H1 (cell line): ENCODE results near the gene PDZD8. TPM values are rescaled to one million over a fixed set of nuclear protein-coding genes. Genes with fewer than 3 reads are reported as not detected.

Source experiments
- CTCF ChIA-PET: fragments of 300-600 bp; sonication (Branson Sonifier 250); formaldehyde crosslinking; loops from one replicate; lab custom pipeline; 2021; ENCODE audit not compliant: partially characterized antibody; lab: Charles Lee
- POLR2A ChIA-PET: fragments of 300-600 bp; sonication (Branson Sonifier 250); formaldehyde crosslinking; loops from one replicate; lab custom pipeline; 2021; ENCODE audit warnings: inconsistent platforms; ENCODE audit not compliant: partially characterized antibody; lab: Charles Lee
- DNase-seq, 2 experiments: peaks; one replicate each; pipeline versions ENCODE4 v3.0.0 to v3.0.0-alpha.2; 2010 to 2022; ENCODE audit warnings: low spot score in 2 of 2, low read depth in 1 of 2, mixed read lengths in 1 of 2
- FAIRE-seq: peaks from 2 replicates; lab custom pipeline; 2011; peaks lifted over from hg19 to GRCh38; lab: Jason Lieb, UNC
- H2AFZ ChIP-seq: 2 replicates; pipeline ENCODE4 v1.8.1; 2012; ENCODE audit warnings: low read length, inconsistent platforms
- H2AK5ac ChIP-seq: 2 replicates; pipeline ENCODE4 v1.6.1; 2013; ENCODE audit warnings: low read depth, low read length
- H2BK120ac ChIP-seq: replicated peaks from 2 replicates; pipeline ENCODE3; 2013; ENCODE audit warnings: low read depth, low read length, inconsistent platforms
- H2BK12ac ChIP-seq: 2 replicates; pipeline ENCODE4 v1.6.1; 2013; ENCODE audit warnings: low read depth, low read length
- H2BK15ac ChIP-seq: 2 replicates; pipeline ENCODE4 v1.6.1; 2013; ENCODE audit warnings: low read length
- H2BK20ac ChIP-seq: 2 replicates; pipeline ENCODE4 v1.6.1; 2013; ENCODE audit warnings: low read length
- H2BK5ac ChIP-seq: 2 replicates; pipeline ENCODE4 v1.6.1; 2013; ENCODE audit warnings: low read depth, low read length
- H3K14ac ChIP-seq: 2 replicates; pipeline ENCODE4 v1.6.1; 2013; ENCODE audit warnings: inconsistent platforms; ENCODE audit not compliant: insufficient read length
- H3K18ac ChIP-seq: 2 replicates; pipeline ENCODE4 v1.6.1; 2013; ENCODE audit warnings: low read length; ENCODE audit errors: extremely low read depth
- H3K23ac ChIP-seq: 2 replicates; pipeline ENCODE4 v1.6.1; 2013; ENCODE audit warnings: inconsistent platforms; ENCODE audit not compliant: insufficient read length
- H3K23me2 ChIP-seq: 2 replicates; pipeline ENCODE4 v1.6.1; 2013; ENCODE audit warnings: low read depth, low read length
- H3K27ac ChIP-seq: 2 replicates; pipeline ENCODE4 v1.6.1; 2011; ENCODE audit warnings: low read depth, low read length, inconsistent platforms
- H3K27me3 ChIP-seq, 4 experiments: replicated peaks in 1 of 4; 1 replicate in 1 of 4; 2 replicates in 3 of 4; pipeline versions ENCODE4 v1.6.1 to v1.8.1; 2011 to 2013; ENCODE audit warnings: low read length in 3 of 4, mild to moderate bottlenecking in 3 of 4, inconsistent platforms in 2 of 4, mixed read lengths in 2 of 4, moderate library complexity in 1 of 4; ENCODE audit not compliant: control insufficient read depth in 3 of 4, insufficient read depth in 3 of 4; ENCODE audit errors: extremely low read depth in 1 of 4
- H3K36me3 ChIP-seq, 4 experiments: 2 replicates each; pipeline versions ENCODE4 v1.6.1 to v1.8.1; 2011 to 2013; ENCODE audit warnings: mild to moderate bottlenecking in 4 of 4, low read length in 3 of 4, moderate library complexity in 2 of 4, control low read depth in 1 of 4, inconsistent platforms in 1 of 4; ENCODE audit not compliant: insufficient read depth in 4 of 4, control insufficient read depth in 2 of 4
- H3K4ac ChIP-seq: replicated peaks from 2 replicates; pipeline ENCODE3; 2013; ENCODE audit warnings: low read length, low read depth, mixed read lengths, inconsistent platforms; ENCODE audit not compliant: insufficient read length
- H3K4me1 ChIP-seq, 4 experiments: replicated peaks in 1 of 4; 1 replicate in 1 of 4; 2 replicates in 3 of 4; pipeline versions ENCODE4 v1.6.1 to v1.8.1; 2011 to 2013; ENCODE audit warnings: low read length in 3 of 4, inconsistent platforms in 2 of 4, mixed read lengths in 1 of 4; ENCODE audit not compliant: insufficient read depth in 4 of 4, control insufficient read depth in 3 of 4
- H3K4me2 ChIP-seq, 2 experiments: 2 replicates each; pipeline versions ENCODE4 v1.6.1 to v1.8.1; 2011 to 2013; ENCODE audit warnings: low read depth in 2 of 2, low read length in 2 of 2, control low read depth in 1 of 2, inconsistent platforms in 1 of 2, mild to moderate bottlenecking in 1 of 2; ENCODE audit not compliant: insufficient read depth in 1 of 2
- H3K4me3 ChIP-seq, 4 experiments: fragments of 200-600, 300-600 bp in 1 of 4; sonication (generic), shearing (Covaris generic), sonication (Bioruptor Twin) in 1 of 4; 2 replicates each; pipeline versions ENCODE4 v1.5.1 to v1.8.1; 2011 to 2016; ENCODE audit warnings: low read length in 4 of 4, low read depth in 3 of 4, control low read depth in 2 of 4, inconsistent platforms in 2 of 4, mild to moderate bottlenecking in 2 of 4, mixed read lengths in 1 of 4, moderate library complexity in 1 of 4; ENCODE audit not compliant: insufficient read depth in 2 of 4; ENCODE audit errors: extremely low read depth in 1 of 4
- H3K56ac ChIP-seq: replicated peaks from 2 replicates; pipeline ENCODE3; 2013; ENCODE audit warnings: low read depth, mild to moderate bottlenecking, mixed read lengths, low read length, inconsistent platforms; ENCODE audit not compliant: insufficient read length
- H3K79me1 ChIP-seq: 2 replicates; pipeline ENCODE4 v1.6.1; 2013; ENCODE audit warnings: low read depth, low read length, control low read depth
- H3K79me2 ChIP-seq, 2 experiments: 2 replicates each; pipeline versions ENCODE4 v1.6.1 to v1.8.1; 2012 to 2013; ENCODE audit warnings: low read length in 2 of 2, mild to moderate bottlenecking in 2 of 2, inconsistent platforms in 1 of 2; ENCODE audit not compliant: insufficient read depth in 2 of 2, control insufficient read depth in 1 of 2
- H3K9ac ChIP-seq, 4 experiments: replicated peaks in 1 of 4; 1 replicate in 1 of 4; 2 replicates in 3 of 4; pipeline versions ENCODE4 v1.6.1 to v1.8.1; 2011 to 2013; ENCODE audit warnings: low read depth in 3 of 4, low read length in 3 of 4, control low read depth in 2 of 4, mild to moderate bottlenecking in 2 of 4, moderate library complexity in 2 of 4, inconsistent platforms in 1 of 4; ENCODE audit errors: extremely low read depth in 1 of 4
- H3K9me3 ChIP-seq, 2 experiments: 2 replicates each; pipeline versions ENCODE4 v1.6.1 to v1.8.1; 2012 to 2013; ENCODE audit warnings: mild to moderate bottlenecking in 2 of 2, moderate library complexity in 2 of 2, control low read depth in 1 of 2, inconsistent platforms in 1 of 2, low read depth in 1 of 2, low read length in 1 of 2, mixed read lengths in 1 of 2; ENCODE audit not compliant: insufficient read depth in 2 of 2
- H4K20me1 ChIP-seq, 2 experiments: replicated peaks in 1 of 2; 2 replicates each; pipeline versions ENCODE3 to v1.8.1; 2011 to 2013; ENCODE audit warnings: inconsistent platforms in 2 of 2, low read length in 2 of 2, mild to moderate bottlenecking in 1 of 2; ENCODE audit not compliant: insufficient read depth in 2 of 2, control insufficient read depth in 1 of 2
- H4K5ac ChIP-seq: 2 replicates; pipeline ENCODE4 v1.6.1; 2013; ENCODE audit warnings: low read length, low read depth, mixed read lengths, inconsistent platforms; ENCODE audit not compliant: insufficient read length
- H4K8ac ChIP-seq: 2 replicates; pipeline ENCODE4 v1.8.0; 2013; ENCODE audit warnings: mild to moderate bottlenecking, moderate library complexity, low read length, inconsistent platforms; ENCODE audit not compliant: insufficient read depth; ENCODE audit errors: extremely low read depth
- H4K91ac ChIP-seq: replicated peaks from 2 replicates; pipeline ENCODE3; 2013; ENCODE audit warnings: low read length, mixed read lengths, inconsistent platforms; ENCODE audit not compliant: insufficient read length
- ASH2L ChIP-seq: fragments of 200-600, 300-600 bp; sonication (generic); IDR thresholded peaks from one replicate; pipeline ENCODE4 v1.7.1; 2017; ENCODE audit warnings: low read length
- CREB1 ChIP-seq: IDR thresholded peaks from 2 replicates; pipeline ENCODE4 v1.6.1; 2012; ENCODE audit warnings: inconsistent platforms
- FOSL1 ChIP-seq: IDR thresholded peaks from 2 replicates; pipeline ENCODE4 v1.6.1; 2011; ENCODE audit warnings: mild to moderate bottlenecking, low read depth, low read length, moderate library complexity; ENCODE audit not compliant: insufficient read depth
- GABPA ChIP-seq: IDR thresholded peaks from 2 replicates; pipeline ENCODE4 v1.6.1; 2011; ENCODE audit warnings: mild to moderate bottlenecking, low read length, moderate library complexity, borderline replicate concordance; ENCODE audit not compliant: insufficient read depth
- GTF2F1 ChIP-seq: IDR thresholded peaks from 2 replicates; pipeline ENCODE4 v1.6.1; 2012; ENCODE audit warnings: low read depth, low read length, improper control_type of control experiment, borderline replicate concordance
- HDAC2 ChIP-seq, 2 experiments: fragments of 300-600 bp in 1 of 2; sonication (generic) in 1 of 2; IDR thresholded peaks; 2 replicates each; pipeline ENCODE4 v1.6.1; 2011 to 2012; ENCODE audit warnings: low read depth in 2 of 2, low read length in 2 of 2, mild to moderate bottlenecking in 2 of 2, moderate library complexity in 2 of 2, borderline replicate concordance in 1 of 2, inconsistent platforms in 1 of 2
- JUND ChIP-seq: IDR thresholded peaks from 2 replicates; pipeline ENCODE4 v1.6.1; 2011; ENCODE audit warnings: mild to moderate bottlenecking, improper control_type of control experiment, low read length
- KDM1A ChIP-seq: fragments of 200-600, 300-600 bp; sonication (generic); IDR thresholded peaks from 2 replicates; pipeline ENCODE4 v1.7.1; 2016; ENCODE audit warnings: mild to moderate bottlenecking, low read length, borderline replicate concordance
- RNF2 ChIP-seq: fragments of 200-900, 300-1000 bp; sonication (generic); IDR thresholded peaks from 2 replicates; pipeline ENCODE4 v1.7.1; 2016; ENCODE audit warnings: borderline replicate concordance, low read depth, mild to moderate bottlenecking, antibody characterized with exemption, low read length; ENCODE audit not compliant: poor library complexity, severe bottlenecking; ENCODE audit errors: missing control alignments
- SP4 ChIP-seq: IDR thresholded peaks from 2 replicates; pipeline ENCODE4 v1.6.1; 2012; ENCODE audit warnings: low read length, inconsistent platforms
- TBP ChIP-seq: IDR thresholded peaks from 2 replicates; pipeline ENCODE4 v1.6.1; 2011; ENCODE audit warnings: low read depth, low read length, improper control_type of control experiment
- YY1 ChIP-seq: IDR thresholded peaks from 2 replicates; pipeline ENCODE4 v1.6.1; 2011; ENCODE audit warnings: low read depth, mild to moderate bottlenecking, low read length
- WGBS, 2 experiments: shearing (Covaris generic) in 1 of 2; methylation state at CpG; one replicate each; pipeline versions ENCODE4 v1.1.6 to v1.1.7; 2013 to 2015; ENCODE audit warnings: low lambda C conversion rate in 2 of 2, mixed read lengths in 2 of 2, inconsistent platforms in 1 of 2, low coverage in 1 of 2, missing lambda C conversion rate in 1 of 2; ENCODE audit not compliant: insufficient replicate concordance in 2 of 2, insufficient coverage in 1 of 2, insufficient read length in 1 of 2; ENCODE audit errors: extremely low coverage in 1 of 2, missing lambda C conversion rate in 1 of 2; 5-methylcytosine and 5-hydroxymethylcytosine counted together
- polyA plus RNA-seq, 7 experiments: library from polyadenylated mRNA; depleted of rRNA in 3 of 7; stranded (reverse) in 5 of 7; unstranded in 2 of 7; fragments of >200 nt in 5 of 7; fragments of 200-250 nt in 2 of 7; gene quantifications; 1 replicate in 5 of 7; 2 replicates in 1 of 7; 4 replicates in 1 of 7; pipeline versions ENCODE4 v1.2.1 to v1.2.3, GENCODE V29; 2011 to 2013; ENCODE audit warnings: missing spikeins in 2 of 7, mixed read lengths in 2 of 7
- total RNA-seq: library from RNA; stranded (reverse); fragmentation: NEBNext Ultra II Directional; extraction: Animal tissue kit (Norgen Biotek cat#: 25700); gene quantifications from 2 replicates; pipeline ENCODE4 v1.2.1, GENCODE V29; 2021

Gene PDZD8
- total and polyA plus RNA-seq, 2 of the 8 experiments (the other 6 are each of a cell fraction or from before 2014, with no cell fraction given) = 10.9 to 50.1 TPM

DNA sequence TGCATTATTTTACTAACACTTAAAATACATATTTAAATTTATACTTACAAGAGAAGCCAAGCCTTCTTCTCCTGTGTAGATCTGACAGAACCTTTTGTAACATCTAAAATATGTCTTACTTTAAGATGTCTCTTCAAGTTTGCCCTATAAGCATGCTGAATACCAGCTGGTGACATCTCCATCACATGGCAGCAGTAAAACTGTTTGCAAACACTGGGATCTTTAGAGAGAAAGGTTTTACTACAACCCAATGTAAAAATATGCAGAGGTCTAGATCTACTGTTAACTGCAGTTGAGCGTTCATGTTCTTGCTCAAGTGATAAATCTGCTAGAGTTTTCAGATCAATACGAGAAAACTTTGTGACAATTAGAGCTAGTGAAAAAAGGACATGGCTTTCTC, 23.2 kb downstream of the PDZD8 start:
- H3K36me3 ChIP-seq = no peaks in the 10 kb centered on the region
- DNase-seq (no peak), FAIRE-seq (no peak)
- no peaks in the 10 kb centered on the region for H3K79me1 ChIP-seq
- POLR2A ChIA-PET = no interaction called here
- H3K4me3 ChIP-seq = no peak overlapping the region
- H4K91ac ChIP-seq = no peak overlapping the region
- H3K23me2 ChIP-seq = no peaks in the 10 kb centered on the region
- CTCF ChIA-PET = interaction anchor here (0.9 kb wide), 1 partner anchor 125 kb away, joined by 3 read pairs; no protein-coding TSS in a partner anchor
- no peak overlapping the region for H3K18ac ChIP-seq
- H3K14ac ChIP-seq = no peak overlapping the region
- H3K56ac ChIP-seq = no peak overlapping the region
- H4K5ac ChIP-seq = no peak overlapping the region
- H3K9me3 ChIP-seq = no peaks in the 10 kb centered on the region
- 91% methylated on average over 2 of the region's 2 CpGs; no CpG with 5 or more reads in 1 of the 2 experiments for WGBS, 2 experiments
- H3K23ac ChIP-seq = no peak overlapping the region
- H2BK15ac ChIP-seq = no peak overlapping the region
- peaks cover 5 to 24% (median 13%) of the 10 kb centered on the region in 4 experiments for H3K4me1 ChIP-seq
- H2AFZ ChIP-seq = no peak overlapping the region
- TF ChIP-seq CREB1 = no peak
- no peak for TF ChIP-seq TBP
- TF ChIP-seq HDAC2 (IDR thresholded peaks at IDR 0.05; ENCODE audit: borderline replicate concordance in 1 of 2, low read depth in 2 of 2, low read length in 2 of 2) = no peak
- no peak for TF ChIP-seq GTF2F1
- TF ChIP-seq YY1 = no peak
- TF ChIP-seq ASH2L = no peak
- no peak for TF ChIP-seq KDM1A
- no peak for TF ChIP-seq FOSL1
- TF ChIP-seq RNF2 = no peak
- TF ChIP-seq GABPA = no peak
- no peak for TF ChIP-seq JUND
- no peak for TF ChIP-seq SP4
- TF ChIP-seq, all 59 proteins: peak for 0
- H3K27ac ChIP-seq = no peak overlapping the region
- H2BK20ac ChIP-seq = no peak overlapping the region
- H2BK5ac ChIP-seq = no peak overlapping the region
- no peak overlapping the region for H3K4ac ChIP-seq
- H2BK12ac ChIP-seq = no peak overlapping the region
- H3K79me2 ChIP-seq = peaks cover 3 to 92% of the 10 kb centered on the region in 2 experiments; a peak in 3 of 4 replicates
- no peak overlapping the region for H3K9ac ChIP-seq
- H4K20me1 ChIP-seq = no peaks in the 10 kb centered on the region
- H2AK5ac ChIP-seq = no peak overlapping the region
- no peaks in the 10 kb centered on the region for H3K27me3 ChIP-seq
- no peak overlapping the region for H4K8ac ChIP-seq
- no peak overlapping the region for H3K4me2 ChIP-seq
- H2BK120ac ChIP-seq = no peak overlapping the region
